GM23338 (cell line): Measurements from ENCODE around the gene AGRP. TPM values are rescaled to one million over a fixed set of nuclear protein-coding genes. Genes with fewer than 3 reads are reported as not detected.

Experiments
- ATAC-seq: fragments of 200-7000 bp; cut with Tn5 transposase; 3 replicates; pipeline ENCODE4 v1.9.1; 2020
- DNase-seq: peaks from one replicate; pipeline ENCODE4 v3.0.0-alpha.2; 2015; ENCODE audit warnings: low spot score
- H2AFZ ChIP-seq: fragments of 200-600 bp; sonication (generic); 2 replicates; pipeline ENCODE4 v1.8.0; 2016; ENCODE audit warnings: antibody characterized with exemption, mild to moderate bottlenecking, moderate library complexity
- H3F3A ChIP-seq: fragments of 200-600 bp; sonication (generic); replicated peaks from 2 replicates; pipeline ENCODE4 v1.8.0; 2017; ENCODE audit warnings: antibody characterized with exemption, mixed run types, low read depth
- H3K27ac ChIP-seq: fragments of 200-600 bp; sonication (generic); 2 replicates; pipeline ENCODE4 v1.6.1; 2016; ENCODE audit warnings: low read depth
- H3K27me3 ChIP-seq: fragments of 200-600 bp; sonication (generic); 2 replicates; pipeline ENCODE4 v1.8.0; 2016; ENCODE audit warnings: mild to moderate bottlenecking, mixed run types, moderate library complexity; ENCODE audit not compliant: insufficient read depth
- H3K36me3 ChIP-seq: fragments of 200-600 bp; sonication (generic); 2 replicates; pipeline ENCODE4 v1.8.0; 2016; ENCODE audit warnings: mild to moderate bottlenecking; ENCODE audit not compliant: insufficient read depth
- H3K4me1 ChIP-seq: fragments of 200-600 bp; sonication (generic); 2 replicates; pipeline ENCODE4 v1.8.0; 2016; ENCODE audit warnings: mild to moderate bottlenecking, moderate library complexity; ENCODE audit not compliant: insufficient read depth
- H3K4me2 ChIP-seq: fragments of 200-600 bp; sonication (generic); 2 replicates; pipeline ENCODE4 v1.7.1; 2017; ENCODE audit warnings: mixed run types
- H3K4me3 ChIP-seq: fragments of 200-600 bp; sonication (generic); 2 replicates; pipeline ENCODE4 v1.6.1; 2016; ENCODE audit warnings: mixed run types
- H3K79me2 ChIP-seq: fragments of 200-600 bp; sonication (generic); replicated peaks from 2 replicates; pipeline ENCODE4 v1.8.0; 2017; ENCODE audit warnings: mild to moderate bottlenecking; ENCODE audit not compliant: insufficient read depth
- H3K9me2 ChIP-seq: fragments of 200-600 bp; sonication (generic); 2 replicates; pipeline ENCODE4 v1.8.0; 2017; ENCODE audit not compliant: insufficient read depth
- H4K20me1 ChIP-seq: fragments of 200-600 bp; sonication (generic); replicated peaks from 2 replicates; pipeline ENCODE4 v1.8.0; 2017; ENCODE audit warnings: mild to moderate bottlenecking; ENCODE audit not compliant: insufficient read depth
- H3K27ac Mint-ChIP-seq: 2 replicates; pipeline ENCODE4 v1.8.0; 2020; ENCODE audit warnings: inconsistent platforms, mild to moderate bottlenecking, moderate library complexity, mixed read lengths
- H3K27me3 Mint-ChIP-seq: 3 replicates; pipeline ENCODE4 v1.8.0; 2022; ENCODE audit warnings: low read depth, mild to moderate bottlenecking, moderate library complexity, mixed read lengths, inconsistent platforms; ENCODE audit not compliant: insufficient read depth, poor library complexity
- H3K36me3 Mint-ChIP-seq: 3 replicates; pipeline ENCODE4 v1.8.0; 2021; ENCODE audit warnings: low read depth, mild to moderate bottlenecking, inconsistent platforms, moderate library complexity, mixed read lengths
- H3K4me1 Mint-ChIP-seq: 3 replicates; pipeline ENCODE4 v1.8.0; 2020; ENCODE audit warnings: mild to moderate bottlenecking, inconsistent platforms, mixed read lengths
- H3K4me3 Mint-ChIP-seq: 3 replicates; pipeline ENCODE4 v1.8.0; 2021; ENCODE audit warnings: moderate library complexity, mild to moderate bottlenecking, inconsistent platforms, mixed read lengths
- H3K9me3 Mint-ChIP-seq: 3 replicates; pipeline ENCODE4 v1.8.0; 2020; ENCODE audit warnings: moderate library complexity, mild to moderate bottlenecking, inconsistent platforms, mixed read lengths
- CREB1 ChIP-seq: fragments of 250-450 bp; sonication (Bioruptor Pico); IDR thresholded peaks from 2 replicates; pipeline ENCODE4 v1.5.0; 2020; ENCODE audit warnings: low read depth, mild to moderate bottlenecking, moderate library complexity
- EZH2 ChIP-seq: fragments of 200-600 bp; sonication (generic); IDR thresholded peaks from one replicate; pipeline ENCODE4 v1.8.0; 2017; ENCODE audit warnings: antibody characterized with exemption, mild to moderate bottlenecking, low read depth; ENCODE audit not compliant: unreplicated experiment
- EZH2phosphoT487 ChIP-seq: fragments of 200-600 bp; sonication (generic); IDR thresholded peaks from one replicate; pipeline ENCODE4 v1.8.1; 2018; ENCODE audit warnings: antibody characterized with exemption; ENCODE audit not compliant: unreplicated experiment
- JUNB ChIP-seq: IDR thresholded peaks from one replicate; pipeline ENCODE4 v1.6.1; 2016; ENCODE audit warnings: antibody characterized with exemption; ENCODE audit not compliant: unreplicated experiment
- ZNF114 ChIP-seq: fragments of 250-450 bp; sonication (Bioruptor Pico); IDR thresholded peaks from 2 replicates; pipeline ENCODE4 v1.5.0; 2020; ENCODE audit warnings: mild to moderate bottlenecking, moderate library complexity
- polyA plus RNA-seq: library from polyadenylated mRNA; unstranded; fragments of >200 nt; fragmentation: Nextera tagmentation; extraction: Ambion mirVana; gene quantifications from 2 replicates; pipeline ENCODE4 v1.2.1, GENCODE V29; 2016
- total RNA-seq: library from RNA; depleted of rRNA; stranded (reverse); fragments of >200 nt; shearing (Covaris generic); gene quantifications from 2 replicates; pipeline ENCODE4 v1.2.3, GENCODE V29; 2014
- TF ChIP-seq, protein P1 (sequence below): IDR thresholded peaks from 2 replicates; pipeline ENCODE4 v1.6.1; 2016; ENCODE audit warnings: antibody characterized with exemption
- TF ChIP-seq, protein P2 (sequence below): IDR thresholded peaks from one replicate; pipeline ENCODE4 v1.6.1; 2018; ENCODE audit warnings: antibody characterized with exemption; ENCODE audit not compliant: unreplicated experiment

The AGRP gene
- total and polyA plus RNA-seq, 2 experiments from 2014 or later, result not detected

DNA sequence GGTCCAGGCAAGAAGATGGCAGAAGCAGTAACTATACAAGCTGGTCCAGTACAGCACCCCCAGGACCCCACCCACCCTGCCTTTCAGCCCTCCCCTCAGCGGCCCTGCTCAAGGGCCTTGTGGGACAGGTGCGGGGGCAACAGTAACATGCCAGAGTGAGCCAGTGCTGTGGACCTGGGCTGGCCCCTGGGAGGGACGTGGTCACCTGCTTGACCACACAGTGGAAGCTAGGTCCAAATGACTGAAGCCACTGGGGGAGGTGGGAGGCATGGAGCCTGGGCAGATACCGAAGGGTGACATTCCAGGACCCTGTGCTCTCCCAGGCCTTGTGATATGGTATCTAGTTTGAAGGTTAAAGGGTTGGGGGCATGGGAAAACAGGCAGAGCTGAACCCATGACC, 19.7 kb downstream of the AGRP start:
- Mint-ChIP-seq H3K27ac (no peak overlapping the region), H3K36me3 (no peaks in the 10 kb centered on the region), H3K9me3 (no peaks in the 10 kb centered on the region), H3K4me3 (no peak overlapping the region), H3K27me3 (peaks cover 3% of the 10 kb centered on the region), H3K4me1 (peaks cover 7% of the 10 kb centered on the region)
- Histone ChIP-seq H3K27me3 (no peaks in the 10 kb centered on the region), H3K36me3 (no peaks in the 10 kb centered on the region), H4K20me1 (peaks cover 12% of the 10 kb centered on the region; the same call in 1 of the 2 replicates), H3K9me2 (no peaks in the 10 kb centered on the region), H3K4me3 (no peak overlapping the region), H3K4me1 (no peaks in the 10 kb centered on the region), H3K79me2 (no peaks in the 10 kb centered on the region), H3K4me2 (no peak overlapping the region), H3K27ac (no peak overlapping the region), H2AFZ (no peak overlapping the region), H3F3A (0 out of 2 replicates have a peak, but pooled peaks cover 2% of the 10 kb centered on the region)
- ATAC-seq (no peak), DNase-seq (no peak)
- TF ChIP-seq EZH2phosphoT487 (no peak), CREB1 (CRISPR knock-in tag) (no peak), ZNF114 (no peak), JUNB (no peak)
- TF ChIP-seq, protein P1, sequence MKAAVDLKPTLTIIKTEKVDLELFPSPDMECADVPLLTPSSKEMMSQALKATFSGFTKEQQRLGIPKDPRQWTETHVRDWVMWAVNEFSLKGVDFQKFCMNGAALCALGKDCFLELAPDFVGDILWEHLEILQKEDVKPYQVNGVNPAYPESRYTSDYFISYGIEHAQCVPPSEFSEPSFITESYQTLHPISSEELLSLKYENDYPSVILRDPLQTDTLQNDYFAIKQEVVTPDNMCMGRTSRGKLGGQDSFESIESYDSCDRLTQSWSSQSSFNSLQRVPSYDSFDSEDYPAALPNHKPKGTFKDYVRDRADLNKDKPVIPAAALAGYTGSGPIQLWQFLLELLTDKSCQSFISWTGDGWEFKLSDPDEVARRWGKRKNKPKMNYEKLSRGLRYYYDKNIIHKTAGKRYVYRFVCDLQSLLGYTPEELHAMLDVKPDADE, result no peak

DNA sequence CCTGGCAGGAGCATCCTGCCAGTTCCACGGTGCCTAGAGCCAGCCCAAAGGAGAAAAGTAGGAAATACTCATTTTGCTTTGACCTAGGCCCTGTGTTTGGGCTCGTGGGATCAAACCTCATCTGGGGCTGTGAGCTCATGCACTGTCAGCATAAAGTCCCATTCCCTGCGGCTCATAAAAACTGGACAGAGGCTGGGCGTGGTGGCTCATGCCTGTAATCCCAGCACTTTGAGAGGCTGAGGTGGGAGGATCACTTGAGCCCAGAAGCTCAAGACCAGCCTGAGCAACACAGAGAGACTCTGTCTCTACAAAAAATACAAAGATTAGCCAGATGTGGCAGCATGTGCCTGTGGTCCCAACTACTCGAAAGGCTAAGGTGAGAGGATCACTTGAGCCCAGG, 20.3 kb downstream of the AGRP start:
- Histone ChIP-seq H3K4me1 (no peaks in the 10 kb centered on the region), H3K27ac (no peak overlapping the region), H2AFZ (no peak overlapping the region), H3K36me3 (no peaks in the 10 kb centered on the region), H3K4me3 (no peak overlapping the region), H3K79me2 (no peaks in the 10 kb centered on the region), H3K27me3 (no peaks in the 10 kb centered on the region), H3K9me2 (no peaks in the 10 kb centered on the region), H3K4me2 (no peak overlapping the region), H4K20me1 (peaks cover 12% of the 10 kb centered on the region; the same call in 1 of the 2 replicates), H3F3A (0 out of 2 replicates have a peak, but pooled peaks cover 2% of the 10 kb centered on the region)
- ATAC-seq (no peak), DNase-seq (no peak)
- no peak overlapping the region for H3K4me3 Mint-ChIP-seq
- H3K27ac Mint-ChIP-seq, result no peak overlapping the region
- peaks cover 10% of the 10 kb centered on the region for H3K4me1 Mint-ChIP-seq
- TF ChIP-seq EZH2phosphoT487 (no peak), EZH2 (no peak), ZNF114 (no peak), CREB1 (CRISPR knock-in tag) (no peak), JUNB (no peak)
- TF ChIP-seq, protein P2, sequence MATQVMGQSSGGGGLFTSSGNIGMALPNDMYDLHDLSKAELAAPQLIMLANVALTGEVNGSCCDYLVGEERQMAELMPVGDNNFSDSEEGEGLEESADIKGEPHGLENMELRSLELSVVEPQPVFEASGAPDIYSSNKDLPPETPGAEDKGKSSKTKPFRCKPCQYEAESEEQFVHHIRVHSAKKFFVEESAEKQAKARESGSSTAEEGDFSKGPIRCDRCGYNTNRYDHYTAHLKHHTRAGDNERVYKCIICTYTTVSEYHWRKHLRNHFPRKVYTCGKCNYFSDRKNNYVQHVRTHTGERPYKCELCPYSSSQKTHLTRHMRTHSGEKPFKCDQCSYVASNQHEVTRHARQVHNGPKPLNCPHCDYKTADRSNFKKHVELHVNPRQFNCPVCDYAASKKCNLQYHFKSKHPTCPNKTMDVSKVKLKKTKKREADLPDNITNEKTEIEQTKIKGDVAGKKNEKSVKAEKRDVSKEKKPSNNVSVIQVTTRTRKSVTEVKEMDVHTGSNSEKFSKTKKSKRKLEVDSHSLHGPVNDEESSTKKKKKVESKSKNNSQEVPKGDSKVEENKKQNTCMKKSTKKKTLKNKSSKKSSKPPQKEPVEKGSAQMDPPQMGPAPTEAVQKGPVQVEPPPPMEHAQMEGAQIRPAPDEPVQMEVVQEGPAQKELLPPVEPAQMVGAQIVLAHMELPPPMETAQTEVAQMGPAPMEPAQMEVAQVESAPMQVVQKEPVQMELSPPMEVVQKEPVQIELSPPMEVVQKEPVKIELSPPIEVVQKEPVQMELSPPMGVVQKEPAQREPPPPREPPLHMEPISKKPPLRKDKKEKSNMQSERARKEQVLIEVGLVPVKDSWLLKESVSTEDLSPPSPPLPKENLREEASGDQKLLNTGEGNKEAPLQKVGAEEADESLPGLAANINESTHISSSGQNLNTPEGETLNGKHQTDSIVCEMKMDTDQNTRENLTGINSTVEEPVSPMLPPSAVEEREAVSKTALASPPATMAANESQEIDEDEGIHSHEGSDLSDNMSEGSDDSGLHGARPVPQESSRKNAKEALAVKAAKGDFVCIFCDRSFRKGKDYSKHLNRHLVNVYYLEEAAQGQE, result no peak
- no peaks in the 10 kb centered on the region for H3K9me3 Mint-ChIP-seq
- no peaks in the 10 kb centered on the region for H3K36me3 Mint-ChIP-seq
- peaks cover 3% of the 10 kb centered on the region for H3K27me3 Mint-ChIP-seq
